ENCODE data around the gene ZNF740. TPM values are rescaled to one million over a fixed set of nuclear protein-coding genes. Genes with fewer than 3 reads are reported as not detected.

The ZNF740 gene
- total RNA-seq, 1 experiment from 2014 or later = 49.7 TPM

DNA sequence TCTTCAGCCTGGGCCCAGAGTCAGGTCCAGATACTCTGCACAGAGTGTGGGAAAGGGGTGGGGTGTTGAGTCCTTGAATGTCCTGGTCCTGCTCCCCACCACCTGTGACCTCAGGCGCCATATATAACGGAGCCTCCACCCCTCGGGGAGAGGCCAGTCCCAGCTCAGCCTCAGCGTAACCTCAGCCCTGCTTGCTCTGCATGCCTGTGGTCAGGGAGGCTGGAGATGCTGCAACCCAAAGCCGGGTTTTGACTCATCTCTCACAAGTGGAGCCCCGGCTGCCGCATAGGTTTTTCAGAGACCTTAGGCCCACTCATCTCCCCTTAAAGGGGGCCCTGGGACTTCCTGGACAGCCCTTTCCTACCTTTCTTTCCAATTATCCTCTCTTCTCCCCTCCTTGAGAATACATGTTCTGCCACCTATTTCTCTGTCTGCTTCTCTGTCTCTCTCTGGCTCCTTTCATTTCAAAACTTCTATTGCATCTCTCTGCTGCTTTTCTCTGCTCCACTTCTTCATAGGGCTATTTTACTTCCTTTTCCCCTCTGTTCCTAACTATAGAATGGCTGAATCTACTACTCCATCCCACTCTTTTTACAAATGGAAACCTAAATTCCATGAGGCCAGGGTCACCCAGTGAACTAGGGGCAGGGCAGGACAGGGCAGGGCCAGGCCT lies 25.4 kb downstream of the ZNF740 start:
- RAD21 ChIA-PET (ENCODE audit: low non-redundant PET in 1 of 2, low total read pairs in 2 of 2, uncharacterized antibody in 2 of 2, unreplicated experiment in 2 of 2) = no interaction called here
- H3K4me1 ChIP-seq (ENCODE audit: control insufficient read depth in 1 of 2, insufficient read depth in 2 of 2, low read length in 2 of 2) = peaks cover 7 to 13% of the 10 kb centered on the region in 2 experiments; a peak in 3 of 4 replicates
- peak; percentile 79 for ATAC-seq
- CTCF ChIA-PET = interaction anchor here (1.4 kb wide), 1 partner anchor 8 kb away, joined by 4 read pairs; no protein-coding TSS in a partner anchor
- no TSS peak for BruUV-seq (replicated peaks)
- no peaks in the 10 kb centered on the region for H4K20me1 ChIP-seq (ENCODE audit: insufficient read depth)
- POLR2A ChIA-PET = no interaction called here
- no peak overlapping the region for H3K9ac ChIP-seq (ENCODE audit: low read length)
- no peak overlapping the region for H3K27ac ChIP-seq (ENCODE audit: low read depth, low read length)
- H3K36me3 ChIP-seq (ENCODE audit: control insufficient read depth in 1 of 2, insufficient read depth in 2 of 2, low read length in 2 of 2) = no peaks in the 10 kb centered on the region
- H3K4me2 ChIP-seq (ENCODE audit: low read length) = peak overlapping the region; percentile 40
- intact Hi-C loops (cut with micrococcal nuclease) = no loop called here
- H3K9me3 ChIP-seq (ENCODE audit: control insufficient read depth in 1 of 2, insufficient read depth in 1 of 2, low read depth in 1 of 2, low read length in 2 of 2) = no peaks in the 10 kb centered on the region
- H3K4me3 ChIP-seq (replicated peaks in 1 of 2; ENCODE audit: low read depth in 1 of 2, low read length in 2 of 2) = no peak overlapping the region
- no peak overlapping the region for H2AFZ ChIP-seq (ENCODE audit: low read depth, low read length, poor library complexity, severe bottlenecking)
- H3K27me3 ChIP-seq (ENCODE audit: insufficient read depth, low read length) = no peaks in the 10 kb centered on the region
- no peaks in the 10 kb centered on the region for H3K79me2 ChIP-seq (ENCODE audit: insufficient read depth, low read length)
- TF ChIP-seq, protein P1, sequence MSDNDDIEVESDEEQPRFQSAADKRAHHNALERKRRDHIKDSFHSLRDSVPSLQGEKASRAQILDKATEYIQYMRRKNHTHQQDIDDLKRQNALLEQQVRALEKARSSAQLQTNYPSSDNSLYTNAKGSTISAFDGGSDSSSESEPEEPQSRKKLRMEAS (IDR thresholded peaks at IDR 0.05) = no peak
- TF ChIP-seq CEBPB (IDR thresholded peaks at IDR 0.05; ENCODE audit: low read depth) = no peak
- no peak for TF ChIP-seq POLR2A (IDR thresholded peaks at IDR 0.05; ENCODE audit: borderline replicate concordance, extremely low read depth, insufficient read depth, insufficient read length)
- TF ChIP-seq, protein P2, sequence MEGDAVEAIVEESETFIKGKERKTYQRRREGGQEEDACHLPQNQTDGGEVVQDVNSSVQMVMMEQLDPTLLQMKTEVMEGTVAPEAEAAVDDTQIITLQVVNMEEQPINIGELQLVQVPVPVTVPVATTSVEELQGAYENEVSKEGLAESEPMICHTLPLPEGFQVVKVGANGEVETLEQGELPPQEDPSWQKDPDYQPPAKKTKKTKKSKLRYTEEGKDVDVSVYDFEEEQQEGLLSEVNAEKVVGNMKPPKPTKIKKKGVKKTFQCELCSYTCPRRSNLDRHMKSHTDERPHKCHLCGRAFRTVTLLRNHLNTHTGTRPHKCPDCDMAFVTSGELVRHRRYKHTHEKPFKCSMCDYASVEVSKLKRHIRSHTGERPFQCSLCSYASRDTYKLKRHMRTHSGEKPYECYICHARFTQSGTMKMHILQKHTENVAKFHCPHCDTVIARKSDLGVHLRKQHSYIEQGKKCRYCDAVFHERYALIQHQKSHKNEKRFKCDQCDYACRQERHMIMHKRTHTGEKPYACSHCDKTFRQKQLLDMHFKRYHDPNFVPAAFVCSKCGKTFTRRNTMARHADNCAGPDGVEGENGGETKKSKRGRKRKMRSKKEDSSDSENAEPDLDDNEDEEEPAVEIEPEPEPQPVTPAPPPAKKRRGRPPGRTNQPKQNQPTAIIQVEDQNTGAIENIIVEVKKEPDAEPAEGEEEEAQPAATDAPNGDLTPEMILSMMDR (IDR thresholded peaks at IDR 0.05 in 2 of 3, conservative IDR thresholded peaks at IDR 0.05 in 1 of 3; ENCODE audit: borderline replicate concordance in 1 of 3, insufficient read depth in 1 of 3, low read depth in 2 of 3, low read length in 2 of 3) = no peak
- DNase-seq (ENCODE audit: low read depth, low spot score) = no peak
- no peaks in the 10 kb centered on the region for H3K9me2 ChIP-seq (ENCODE audit: insufficient read depth)

DNA sequence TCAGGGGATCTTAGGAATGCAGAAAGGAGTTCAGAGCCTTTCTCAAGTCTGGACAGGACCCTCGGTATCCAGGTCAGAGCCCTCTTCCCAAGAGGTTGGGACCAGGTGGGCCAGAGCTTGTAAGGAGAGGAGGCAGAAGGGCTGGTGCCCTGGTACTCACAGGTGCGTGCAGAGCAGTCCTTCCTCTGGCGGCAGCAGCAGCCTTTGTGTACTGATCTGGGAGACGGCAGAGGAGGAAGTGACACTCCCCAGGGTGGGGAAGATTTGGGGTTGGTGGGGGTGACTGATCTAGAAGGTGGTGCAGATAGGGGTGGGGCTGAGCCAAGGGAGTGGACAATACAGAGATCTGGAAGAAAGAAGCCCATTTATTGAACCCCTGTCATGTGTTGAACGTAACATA lies 26.5 kb downstream of the ZNF740 start, which contains the start of gene ITGB7:
TSS of gene ITGB7 (minus strand) at position 210 of the 400 bp plus-strand sequence. CDS start 6,808 bp downstream, outside the sequence.
- Histone ChIP-seq H3K4me1 (ENCODE audit: control insufficient read depth in 1 of 2, insufficient read depth in 2 of 2, low read length in 2 of 2) (peaks cover 7 to 13% of the 10 kb centered on the region in 2 experiments; a peak in 3 of 4 replicates), H3K4me3 (replicated peaks in 1 of 2; ENCODE audit: low read depth in 1 of 2, low read length in 2 of 2) (no peak within 1 kb of the TSS), H3K27ac (ENCODE audit: low read depth, low read length) (no peak within 1 kb of the TSS), H3K9me3 (ENCODE audit: control insufficient read depth in 1 of 2, insufficient read depth in 1 of 2, low read depth in 1 of 2, low read length in 2 of 2) (no peaks in the 10 kb centered on the region), H3K9me2 (ENCODE audit: insufficient read depth) (no peaks in the 10 kb centered on the region), H3K79me2 (ENCODE audit: insufficient read depth, low read length) (no peaks in the 10 kb centered on the region), H3K9ac (ENCODE audit: low read length) (no peak within 1 kb of the TSS), H3K27me3 (ENCODE audit: insufficient read depth, low read length) (no peaks in the 10 kb centered on the region), H3K36me3 (ENCODE audit: control insufficient read depth in 1 of 2, insufficient read depth in 2 of 2, low read length in 2 of 2) (peaks cover 2 to 11% of the 10 kb centered on the region in 2 experiments; a peak in 3 of 4 replicates), H3K4me2 (ENCODE audit: low read length) (peak within 1 kb of the TSS; percentile 40), H2AFZ (ENCODE audit: low read depth, low read length, poor library complexity, severe bottlenecking) (no peak within 1 kb of the TSS), H4K20me1 (ENCODE audit: insufficient read depth) (no peaks in the 10 kb centered on the region)
- CTCF ChIA-PET = interaction anchor here (1.4 kb wide), 1 partner anchor 9 kb away, joined by 4 read pairs; no protein-coding TSS in a partner anchor
- no TSS peak for BruUV-seq (replicated peaks)
- ATAC-seq = no peak
- RAD21 ChIA-PET (ENCODE audit: low non-redundant PET in 1 of 2, low total read pairs in 2 of 2, uncharacterized antibody in 2 of 2, unreplicated experiment in 2 of 2) = no interaction called here
- DNase-seq (ENCODE audit: low read depth, low spot score) = no peak
- POLR2A ChIA-PET = interaction anchor here (0.7 kb wide), 1 partner anchor 11 kb away, joined by 3 read pairs; no protein-coding TSS in a partner anchor
- intact Hi-C loops (cut with micrococcal nuclease) = no loop called here
- TF ChIP-seq CBX3 (IDR thresholded peaks at IDR 0.05; ENCODE audit: low read depth) (no peak), SIN3A (IDR thresholded peaks at IDR 0.05; ENCODE audit: low read depth) (no peak), EGR1 (IDR thresholded peaks at IDR 0.05; ENCODE audit: low read depth) (no peak), SP1 (IDR thresholded peaks at IDR 0.05; ENCODE audit: low read depth) (no peak), EZH2 (IDR thresholded peaks at IDR 0.05) (no peak), ELF1 (IDR thresholded peaks at IDR 0.05; ENCODE audit: borderline replicate concordance, low read depth) (no peak), EZH2phosphoT487 (IDR thresholded peaks at IDR 0.05; ENCODE audit: borderline replicate concordance) (no peak), RAD21 (IDR thresholded peaks at IDR 0.05; ENCODE audit: low read depth) (no peak), POLR2AphosphoS5 (IDR thresholded peaks at IDR 0.05; ENCODE audit: low read depth, low read length) (no peak), CEBPB (IDR thresholded peaks at IDR 0.05; ENCODE audit: low read depth) (no peak)
- TF ChIP-seq, protein P3, sequence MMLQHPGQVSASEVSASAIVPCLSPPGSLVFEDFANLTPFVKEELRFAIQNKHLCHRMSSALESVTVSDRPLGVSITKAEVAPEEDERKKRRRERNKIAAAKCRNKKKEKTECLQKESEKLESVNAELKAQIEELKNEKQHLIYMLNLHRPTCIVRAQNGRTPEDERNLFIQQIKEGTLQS (IDR thresholded peaks at IDR 0.05) = no peak
- TF ChIP-seq, protein P1 (IDR thresholded peaks at IDR 0.05) = no peak
- TF ChIP-seq, protein P2 (IDR thresholded peaks at IDR 0.05 in 2 of 3, conservative IDR thresholded peaks at IDR 0.05 in 1 of 3; ENCODE audit: borderline replicate concordance in 1 of 3, insufficient read depth in 1 of 3, low read depth in 2 of 3, low read length in 2 of 3) = no peak
